GM21515 (cell line): Measurements from ENCODE around the gene ATP11B.

Experiments
- ATAC-seq: cut with Tn5 transposase; IDR thresholded peaks from one replicate; pipeline ENCODE4 v1.9.1; 2021; ENCODE audit not compliant: unreplicated experiment

Gene ATP11B

DNA sequence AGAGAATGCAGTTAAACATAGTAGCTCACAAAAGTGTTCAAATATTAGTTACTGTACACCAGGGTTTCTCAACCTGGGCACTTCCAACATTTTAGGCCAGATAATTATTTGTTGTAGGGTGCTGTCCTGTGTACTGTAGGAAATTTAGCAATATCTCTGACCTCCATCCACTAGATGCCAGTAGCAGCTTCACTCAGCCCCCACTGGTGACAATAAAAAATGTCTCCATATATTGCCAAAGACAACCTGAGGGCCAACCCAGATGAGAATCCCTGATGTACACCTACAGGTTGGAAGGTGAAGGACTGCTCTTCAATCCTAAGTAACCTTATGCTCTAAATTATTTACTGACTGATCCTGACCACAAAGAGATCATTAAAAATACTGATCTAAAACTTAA, 154.6 kb downstream of the ATP11B start:
- no peak for ATAC-seq

- ATAC-seq: no peak
These were observed 155.0 kb downstream of the ATP11B start for GRCh38 chr3:182948305-182948704.

DNA sequence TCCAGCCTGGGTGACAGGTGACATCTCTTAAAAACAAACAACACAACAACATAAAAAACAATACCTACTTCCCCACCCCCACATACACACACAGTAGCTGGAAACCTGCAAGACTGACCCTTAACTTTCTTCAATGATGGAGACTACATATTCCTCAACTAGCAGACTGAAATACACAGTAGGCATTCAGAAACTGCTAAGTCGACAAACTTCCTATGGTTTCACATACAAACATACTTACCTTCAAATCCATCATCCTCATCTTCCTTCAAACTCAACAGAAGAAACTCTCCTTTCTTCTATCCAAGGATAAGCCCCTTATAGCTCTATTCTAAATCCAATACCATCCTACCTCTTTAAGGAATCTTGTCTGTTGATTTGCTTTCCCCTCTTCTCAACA, 156.4 kb downstream of the ATP11B start:
- no peak for ATAC-seq

- ATAC-seq: peak; percentile 81
These were observed 161.4 kb downstream of the ATP11B start for GRCh38 chr3:182954553-182955235.

DNA sequence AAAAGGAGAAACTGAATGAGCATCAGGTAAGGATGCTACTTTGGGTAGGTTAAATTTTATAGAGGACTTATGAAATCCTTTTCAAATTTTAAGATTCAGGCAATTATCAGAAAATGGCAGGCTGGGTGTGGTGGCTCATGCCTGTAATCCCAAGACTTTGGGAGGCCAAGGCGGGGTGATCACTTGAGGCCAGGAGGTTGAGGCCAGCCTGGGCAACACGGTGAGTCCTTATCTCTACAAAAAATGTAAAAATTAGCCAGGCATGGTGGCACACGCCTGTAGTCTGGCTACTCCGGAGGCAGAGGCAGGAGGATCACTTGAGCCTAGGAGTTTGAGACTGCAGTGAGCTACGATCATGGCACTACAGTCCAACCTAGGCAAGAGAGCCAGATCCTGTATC, 163.9 kb downstream of the ATP11B start:
- no peak for ATAC-seq

DNA sequence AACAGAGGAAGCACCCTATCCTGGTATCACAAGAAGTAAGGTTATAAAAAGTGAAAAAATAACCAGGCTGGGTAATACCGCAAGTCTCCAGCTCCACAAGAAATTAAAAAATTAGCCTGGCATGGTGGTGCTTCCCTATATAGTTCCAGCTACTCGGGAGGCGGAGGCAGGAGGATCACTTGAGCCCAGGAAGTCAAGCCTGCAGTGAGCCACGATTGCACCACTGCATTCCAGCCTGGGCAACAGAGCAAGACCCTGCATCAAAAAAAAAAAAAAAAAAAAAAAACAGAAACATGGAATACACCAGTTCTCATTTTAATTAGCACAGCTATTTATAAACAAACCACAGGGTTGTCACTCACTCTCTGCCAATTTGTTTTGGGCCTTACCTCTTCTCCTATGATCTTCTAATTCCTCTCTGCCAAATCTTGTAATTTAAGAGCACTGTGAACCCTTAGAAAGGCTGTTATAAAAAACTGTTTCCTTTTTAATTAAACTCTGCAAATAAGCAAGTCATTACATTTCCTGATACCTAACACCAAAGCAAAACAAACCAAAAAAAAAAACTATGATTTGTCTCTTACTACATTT, 164.5 kb downstream of the ATP11B start:
- no peak for ATAC-seq

DNA sequence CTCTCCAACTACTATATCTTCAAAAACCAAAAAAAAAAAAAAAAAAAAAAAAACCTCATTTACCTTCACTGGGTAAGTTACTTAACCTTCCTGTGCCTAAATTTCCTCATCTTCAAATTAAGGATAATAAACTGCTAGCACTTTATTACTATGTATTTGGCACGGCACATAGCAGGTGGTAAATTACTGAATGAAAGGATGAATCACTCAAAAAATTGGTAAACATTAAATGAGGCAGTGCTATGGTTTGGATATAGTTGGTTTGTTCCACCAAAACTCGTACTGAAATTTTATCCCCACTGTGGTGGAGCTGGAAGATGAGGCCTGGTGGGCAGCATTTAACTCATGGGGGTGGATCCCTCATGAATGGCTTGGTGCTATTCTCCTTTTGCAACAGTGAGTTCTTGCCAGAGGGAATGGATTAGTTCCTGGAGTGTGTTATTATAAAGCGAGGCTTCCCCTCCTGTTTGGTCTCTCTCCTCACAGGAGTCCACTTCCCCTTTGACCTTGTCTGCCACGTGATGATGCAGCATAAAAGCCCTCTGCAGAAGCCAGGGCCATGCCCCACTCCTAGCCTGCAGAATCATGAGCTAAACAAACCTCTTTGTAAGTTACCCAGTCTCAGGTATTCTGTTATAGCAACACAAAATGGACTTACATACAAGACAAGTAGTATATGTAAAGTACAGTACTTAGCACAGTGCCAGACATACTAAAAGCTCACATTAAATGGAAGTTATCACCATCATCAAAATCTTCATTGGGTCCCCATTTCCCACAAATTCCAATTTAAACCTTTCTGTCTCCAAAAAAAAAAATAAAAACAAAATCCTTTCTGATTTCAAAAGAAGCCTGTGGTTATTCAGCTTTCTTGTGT, 166.4 kb downstream of the ATP11B start:
- no peak for ATAC-seq

DNA sequence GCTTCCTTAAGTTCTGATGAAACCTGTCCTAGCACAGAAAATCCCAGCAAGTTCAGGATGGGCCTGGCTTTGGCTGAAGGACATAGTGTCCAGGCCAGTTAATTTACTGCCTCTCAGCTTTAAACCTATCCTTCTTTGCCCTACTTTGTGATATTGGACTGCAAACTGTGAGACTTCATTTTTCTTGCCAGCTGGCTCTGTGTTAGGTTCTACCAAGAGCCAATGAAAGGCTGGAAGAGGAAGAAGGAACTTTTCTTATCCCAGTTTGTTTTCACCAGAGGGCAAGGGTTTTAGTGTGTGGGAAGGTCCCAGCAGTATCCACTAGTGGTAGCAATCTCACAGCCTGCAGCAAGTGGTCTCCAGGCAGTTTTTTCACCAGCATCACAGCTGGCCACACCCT, 168.9 kb downstream of the ATP11B start:
- ATAC-seq: no peak

DNA sequence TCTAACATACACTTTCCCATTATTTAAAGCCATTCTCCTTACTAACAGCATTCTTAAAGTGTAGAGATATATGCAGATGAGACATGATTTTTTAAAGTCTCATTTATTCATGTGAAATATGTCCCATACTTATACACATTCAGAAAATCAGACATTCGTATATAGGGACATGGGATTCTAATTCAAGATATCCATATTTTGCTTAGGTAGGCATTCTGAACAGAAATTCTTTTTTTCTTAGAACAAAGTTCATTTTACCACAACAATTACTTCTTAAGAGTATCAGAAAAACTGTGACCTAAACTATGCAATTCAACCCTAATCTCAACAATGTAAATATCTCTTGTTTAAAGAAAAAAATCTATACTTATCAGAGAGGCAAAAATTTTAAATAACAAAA, 170.9 kb downstream of the ATP11B start:
- ATAC-seq: no peak

- ATAC-seq: no peak
These were observed 172.6 kb downstream of the ATP11B start for GRCh38 chr3:182965861-182966366.

GRCh38 chr3:182967218-182968204, 174.2 kb downstream of the ATP11B start:
- peak; percentile 49 for ATAC-seq

DNA sequence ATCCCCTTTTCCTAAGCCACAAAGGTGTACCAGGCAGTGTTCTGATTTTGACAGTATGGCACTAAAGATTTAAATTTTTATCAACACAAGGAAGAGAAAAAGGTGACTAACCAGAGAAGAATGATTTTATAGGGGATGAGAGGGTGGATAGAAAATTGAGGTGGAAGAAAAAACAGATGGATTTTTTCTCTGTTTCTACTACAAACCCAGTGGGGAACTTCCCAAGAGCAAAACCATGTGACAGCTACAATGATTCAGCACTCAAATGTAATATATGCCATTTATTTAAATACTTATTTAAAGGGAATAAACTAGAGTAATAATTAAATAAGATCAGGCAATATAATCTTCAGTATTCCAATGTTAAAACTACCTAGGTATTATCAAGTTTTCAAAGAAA, 176.0 kb downstream of the ATP11B start:
- ATAC-seq: no peak

GRCh38 chr3:182969853-182970252, 176.5 kb downstream of the ATP11B start:
- ATAC-seq: no peak

DNA sequence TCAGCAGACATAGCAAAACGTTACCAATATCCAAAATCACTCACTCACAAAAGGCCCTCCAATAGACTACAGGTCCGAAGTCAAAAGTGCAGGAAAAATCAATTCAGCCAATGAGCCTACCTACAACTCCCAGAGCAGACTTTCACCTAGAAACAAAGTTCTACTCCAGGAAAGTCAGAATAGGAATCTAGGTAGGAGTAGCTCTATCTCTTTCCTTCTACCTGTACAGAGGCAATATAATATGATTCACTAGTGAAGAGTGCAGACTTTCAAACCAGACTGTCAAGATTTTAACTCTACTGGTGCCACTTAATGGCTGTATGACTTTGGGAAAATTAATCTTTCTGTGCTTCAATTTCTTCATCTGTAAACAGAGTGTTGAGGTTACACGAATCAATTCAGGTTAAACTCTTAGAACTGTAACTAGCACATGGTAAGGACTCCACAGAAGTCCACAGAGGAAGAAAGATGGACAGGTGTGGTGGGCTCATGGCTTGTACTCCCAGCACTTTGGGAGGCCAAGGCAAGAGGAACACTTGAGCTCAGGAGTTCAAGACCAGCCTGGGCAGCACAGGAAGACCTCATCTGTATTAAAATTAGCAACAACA, 177.6 kb downstream of the ATP11B start:
- ATAC-seq: no peak
